GM18505 (cell line): ENCODE measurements around the gene ANAPC5.
"Not testable (repeated sequence)": the region's sequence is repeated elsewhere in the genome, so short reads cannot be mapped to it uniquely, and the experiment has no call there.

Source experiments
- ATAC-seq: cut with Tn5 transposase; IDR thresholded peaks from one replicate; pipeline ENCODE4 v1.9.1; 2021; ENCODE audit not compliant: unreplicated experiment
- POLR2A ChIP-seq: IDR thresholded peaks from 4 replicates; pipeline ENCODE4 v1.6.1; 2011; ENCODE audit warnings: borderline replicate concordance; ENCODE audit not compliant: insufficient read depth, insufficient read length; ENCODE audit errors: extremely low read depth

The ANAPC5 gene

DNA sequence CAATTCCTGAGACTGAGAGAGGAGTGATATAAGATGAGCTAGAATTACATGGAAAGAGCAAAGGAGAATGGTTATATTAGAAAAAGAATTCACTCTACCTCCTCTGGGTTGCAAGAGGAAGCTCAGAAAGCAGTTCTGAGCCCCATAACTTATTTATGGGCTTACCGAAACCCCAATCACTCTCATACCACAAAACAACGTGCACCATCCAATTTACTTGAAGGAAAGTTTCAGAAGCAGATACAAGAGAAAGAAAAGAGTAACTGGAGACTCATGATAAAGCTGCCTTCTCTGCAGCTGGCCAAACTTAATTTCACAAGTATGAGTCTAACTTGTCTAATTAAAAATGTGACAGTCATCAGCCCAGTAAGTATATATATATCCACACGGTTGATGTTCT lies 28.3 kb downstream of the ANAPC5 start:
- ATAC-seq: no peak
- no peak for TF ChIP-seq POLR2A

DNA sequence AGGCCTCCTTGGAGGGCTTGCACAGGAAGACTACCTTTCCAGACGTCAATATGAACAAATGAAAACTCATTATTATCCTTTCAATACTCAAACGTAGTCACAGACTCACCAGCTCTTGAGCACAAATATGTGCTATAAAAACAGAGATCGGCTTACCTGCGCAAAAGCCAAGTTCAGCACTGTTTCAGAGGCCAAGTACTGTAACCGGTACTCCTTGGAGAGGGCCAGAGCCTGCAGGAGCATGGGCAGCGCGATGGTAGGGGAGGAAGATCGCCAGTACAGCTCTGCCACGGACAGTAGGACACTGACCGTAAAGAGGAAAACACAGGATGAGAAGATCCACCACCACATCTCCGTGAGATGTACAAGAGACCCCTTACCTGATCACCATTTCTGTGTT lies 34.1 kb downstream of the ANAPC5 start:
- no peak for TF ChIP-seq POLR2A

GRCh38 chr12:121314431-121314830 lies 37.8 kb downstream of the ANAPC5 start:
- TF ChIP-seq POLR2A: no peak
- no peak for ATAC-seq

More for the DNA sequence above, 34.1 kb downstream of the ANAPC5 start:
- ATAC-seq: no peak

- ATAC-seq: not testable (repeated sequence)
These were observed 42.0 kb downstream of the ANAPC5 start for GRCh38 chr12:121310231-121310630.

DNA sequence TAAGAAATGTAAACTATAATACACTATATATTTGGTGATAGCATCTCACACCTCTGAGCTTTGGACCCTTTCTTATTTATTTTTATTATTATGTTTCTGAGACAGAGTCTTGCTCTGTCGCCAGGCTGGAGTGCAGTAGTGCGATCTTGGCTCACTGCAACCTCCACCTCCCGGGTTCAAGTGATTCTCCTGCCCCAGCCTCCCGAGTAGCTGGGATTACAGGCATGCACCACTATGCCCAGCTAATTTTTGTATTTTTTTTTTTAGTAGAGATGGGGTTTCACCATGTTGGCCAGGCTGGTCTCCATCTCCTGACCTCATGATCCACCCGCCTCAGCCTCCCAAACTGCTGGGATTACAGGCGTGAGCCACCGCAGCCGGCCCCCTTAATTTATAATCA lies 44.8 kb downstream of the ANAPC5 start:
- not testable (repeated sequence) for ATAC-seq

GRCh38 chr12:121304306-121304705 lies 47.9 kb downstream of the ANAPC5 start:
- TF ChIP-seq POLR2A: no peak
- no peak for ATAC-seq

DNA sequence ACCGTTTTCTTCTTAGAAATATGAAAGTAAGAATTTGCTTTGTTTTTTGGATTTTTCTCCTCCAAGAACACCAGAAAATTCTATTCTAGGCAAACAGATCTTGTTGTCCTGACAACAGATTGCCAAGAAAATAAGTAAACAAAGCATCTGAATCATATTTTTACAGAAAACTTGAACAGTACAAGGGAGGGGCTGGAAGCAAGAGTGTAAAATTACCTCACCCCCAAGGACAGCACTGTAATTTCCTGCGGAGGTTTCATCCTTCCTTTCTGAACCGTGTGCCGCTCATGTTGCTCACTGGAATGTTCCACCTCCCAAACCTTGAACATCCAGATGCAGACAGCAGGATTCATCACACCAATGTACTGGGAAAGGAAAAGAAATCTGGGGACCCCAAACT lies 50.3 kb downstream of the ANAPC5 start:
- no peak for TF ChIP-seq POLR2A
- ATAC-seq: no peak

DNA sequence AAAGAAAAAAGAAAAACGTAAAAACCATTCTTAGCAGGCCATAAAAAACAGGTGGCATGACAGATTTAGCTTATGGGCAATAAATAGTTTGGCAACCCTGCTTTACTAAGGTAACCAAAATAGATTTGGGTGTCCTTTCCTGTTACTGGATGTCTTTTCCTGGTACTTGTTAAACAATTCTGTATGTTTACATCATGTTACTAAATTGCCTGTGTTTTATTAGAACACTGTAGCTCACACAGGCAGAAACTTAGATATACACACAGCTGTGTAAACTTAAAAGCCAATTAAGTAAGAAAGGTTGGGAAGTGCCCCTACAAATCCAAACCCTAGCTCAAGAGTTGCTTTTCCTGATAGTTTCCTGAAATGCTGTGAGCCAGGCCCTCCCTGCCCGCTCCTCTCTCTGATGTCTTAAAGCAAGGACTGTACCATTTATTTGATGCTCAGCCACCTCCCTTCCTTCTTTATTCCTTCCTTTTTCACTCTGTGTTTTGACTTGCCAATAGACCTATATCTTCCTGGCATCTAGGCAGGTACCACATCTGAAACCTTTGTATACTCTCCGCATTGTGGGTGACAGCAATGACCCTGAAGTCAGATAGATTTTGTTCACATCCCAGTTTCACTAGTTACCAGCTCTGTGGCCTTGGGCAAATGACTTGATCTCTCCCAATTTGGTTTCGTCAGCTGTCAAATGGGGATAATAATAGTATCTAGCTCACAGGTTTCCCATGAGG lies 52.0 kb downstream of the ANAPC5 start:
- TF ChIP-seq POLR2A: no peak
- no peak for ATAC-seq

GRCh38 chr12:121299662-121300061 lies 52.5 kb downstream of the ANAPC5 start:
- no peak for ATAC-seq

DNA sequence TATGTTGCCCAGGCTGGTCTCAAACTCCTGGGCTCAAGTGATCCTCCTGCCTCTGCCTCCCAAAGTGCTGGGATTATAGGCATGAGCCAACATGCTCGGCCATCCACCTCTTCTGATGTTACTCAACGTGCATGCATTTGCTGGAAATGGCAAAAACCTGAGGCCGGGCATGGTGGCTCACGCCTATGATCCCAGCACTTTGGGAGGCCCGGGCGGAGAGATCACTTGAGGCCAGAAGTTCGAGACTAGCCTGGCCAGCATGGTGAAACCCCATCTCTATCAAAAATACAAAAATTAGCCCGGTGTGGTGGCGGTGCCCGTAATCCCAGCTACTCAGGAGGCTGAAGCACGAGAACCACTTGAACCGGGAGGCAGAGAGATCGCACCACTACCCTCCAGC lies 53.8 kb downstream of the ANAPC5 start:
- ATAC-seq: not testable (repeated sequence)

More at GRCh38 chr12:121299662-121300061, 52.5 kb downstream of the ANAPC5 start:
- no peak for TF ChIP-seq POLR2A

- no peak for ATAC-seq
- TF ChIP-seq POLR2A: no peak
These were observed 54.7 kb downstream of the ANAPC5 start for GRCh38 chr12:121297435-121297991.

- ATAC-seq: peak; percentile 69
- peak; percentile 58 for TF ChIP-seq POLR2A
These were observed 55.4 kb downstream of the ANAPC5 start, which contains the start of gene CAMKK2 for GRCh38 chr12:121296618-121297434. CAMKK2 (minus strand) TSS chr12:121296709; CDS start chr12:121274526, 22,183 bp downstream.

GRCh38 chr12:121295746-121296617 lies 56.2 kb downstream of the ANAPC5 start:
- ATAC-seq: peak; percentile 32
- TF ChIP-seq POLR2A: no peak

- TF ChIP-seq POLR2A: no peak
- ATAC-seq: no peak
These were observed 57.0 kb downstream of the ANAPC5 start for GRCh38 chr12:121295116-121295745.
